Neural crest cell (in vitro differentiated cells): Measurements from ENCODE around the gene NATD1. TPM values are rescaled to one million over a fixed set of nuclear protein-coding genes. Genes with fewer than 3 reads are reported as not detected.

ENCODE experiments used
- DNase-seq: peaks from one replicate; pipeline ENCODE4 v3.0.0; 2021; ENCODE audit warnings: low read depth, mixed read lengths, low spot score
- H3K27ac Mint-ChIP-seq: one replicate; pipeline ENCODE4 v1.8.0; 2021; ENCODE audit warnings: mild to moderate bottlenecking, mixed read lengths; ENCODE audit not compliant: unreplicated experiment
- H3K27me3 Mint-ChIP-seq: 2 replicates; pipeline ENCODE4 v1.8.0; 2021; ENCODE audit warnings: low read depth, mild to moderate bottlenecking, mixed read lengths
- H3K36me3 Mint-ChIP-seq: 2 replicates; pipeline ENCODE4 v1.8.0; 2021; ENCODE audit warnings: low read depth, mild to moderate bottlenecking, mixed read lengths
- H3K4me1 Mint-ChIP-seq: 2 replicates; pipeline ENCODE4 v1.8.0; 2021; ENCODE audit warnings: mixed read lengths
- H3K4me3 Mint-ChIP-seq: one replicate; pipeline ENCODE4 v1.8.0; 2021; ENCODE audit warnings: mild to moderate bottlenecking, mixed read lengths
- H3K9me3 Mint-ChIP-seq: 2 replicates; pipeline ENCODE4 v1.8.0; 2021; ENCODE audit warnings: mixed read lengths
- CTCF ChIP-seq: fragments of 200-600 bp; sonication (generic); conservative IDR thresholded peaks from 2 replicates; pipeline ENCODE4 v1.5.0; 2021; ENCODE audit warnings: antibody characterized with exemption, mild to moderate bottlenecking
- total RNA-seq: library from RNA; stranded (reverse); gene quantifications from 2 replicates; pipeline ENCODE4 v1.2.1, GENCODE V29; 2021

Gene NATD1
- total RNA-seq, 1 donor from 2014 or later = 6.7 TPM

GRCh38 chr17:21279582-21279981, 26.4 kb upstream of the NATD1 start:
- Mint-ChIP-seq H3K4me3 (peak overlapping the region; percentile 72), H3K9me3 (no peaks in the 10 kb centered on the region), H3K36me3 (no peaks in the 10 kb centered on the region), H3K4me1 (peaks cover 9% of the 10 kb centered on the region), H3K27me3 (peaks cover 48% of the 10 kb centered on the region), H3K27ac (no peak overlapping the region)
- DNase-seq = no peak
- TF ChIP-seq CTCF = no peak

- DNase-seq = no peak
- no peak for TF ChIP-seq CTCF
- peaks cover 9% of the 10 kb centered on the region for H3K4me1 Mint-ChIP-seq
- H3K36me3 Mint-ChIP-seq = no peaks in the 10 kb centered on the region
- H3K27me3 Mint-ChIP-seq = peaks cover 48% of the 10 kb centered on the region
- H3K27ac Mint-ChIP-seq = no peak overlapping the region
- H3K4me3 Mint-ChIP-seq = no peak overlapping the region
- H3K9me3 Mint-ChIP-seq = no peaks in the 10 kb centered on the region
Measured at GRCh38 chr17:21279198-21279535, 26.0 kb upstream of the NATD1 start.

GRCh38 chr17:21278450-21279197, 25.4 kb upstream of the NATD1 start:
- no peak for TF ChIP-seq CTCF
- Mint-ChIP-seq H3K27ac (no peak overlapping the region), H3K36me3 (no peaks in the 10 kb centered on the region), H3K4me1 (peaks cover 9% of the 10 kb centered on the region), H3K27me3 (peaks cover 48% of the 10 kb centered on the region), H3K9me3 (no peaks in the 10 kb centered on the region), H3K4me3 (peak overlapping the region; percentile 26)
- no peak for DNase-seq

- H3K4me3 Mint-ChIP-seq = peak overlapping the region; percentile 43
- H3K27me3 Mint-ChIP-seq = peaks cover 48% of the 10 kb centered on the region
- no peak overlapping the region for H3K27ac Mint-ChIP-seq
- H3K36me3 Mint-ChIP-seq = no peaks in the 10 kb centered on the region
- DNase-seq = no peak
- no peak for TF ChIP-seq CTCF
- no peaks in the 10 kb centered on the region for H3K9me3 Mint-ChIP-seq
- peaks cover 9% of the 10 kb centered on the region for H3K4me1 Mint-ChIP-seq
Measured at GRCh38 chr17:21277332-21277731, 24.1 kb upstream of the NATD1 start.

- peak overlapping the region; percentile 61 for H3K4me3 Mint-ChIP-seq
- H3K36me3 Mint-ChIP-seq = no peaks in the 10 kb centered on the region
- no peak for DNase-seq
- H3K27ac Mint-ChIP-seq = no peak overlapping the region
- peaks cover 39% of the 10 kb centered on the region for H3K27me3 Mint-ChIP-seq
- peaks cover 9% of the 10 kb centered on the region for H3K4me1 Mint-ChIP-seq
- TF ChIP-seq CTCF = no peak
- H3K9me3 Mint-ChIP-seq = no peaks in the 10 kb centered on the region
Measured at GRCh38 chr17:21276264-21276588, 23.0 kb upstream of the NATD1 start.
